ENCODE measurements around the gene TXNRD3. TPM values are rescaled to one million over a fixed set of nuclear protein-coding genes. Genes with fewer than 3 reads are reported as not detected.

The TXNRD3 gene
- polyA plus RNA-seq, 1 of the 3 experiments (the other 2 are of a cell fraction): 4.7 TPM

DNA sequence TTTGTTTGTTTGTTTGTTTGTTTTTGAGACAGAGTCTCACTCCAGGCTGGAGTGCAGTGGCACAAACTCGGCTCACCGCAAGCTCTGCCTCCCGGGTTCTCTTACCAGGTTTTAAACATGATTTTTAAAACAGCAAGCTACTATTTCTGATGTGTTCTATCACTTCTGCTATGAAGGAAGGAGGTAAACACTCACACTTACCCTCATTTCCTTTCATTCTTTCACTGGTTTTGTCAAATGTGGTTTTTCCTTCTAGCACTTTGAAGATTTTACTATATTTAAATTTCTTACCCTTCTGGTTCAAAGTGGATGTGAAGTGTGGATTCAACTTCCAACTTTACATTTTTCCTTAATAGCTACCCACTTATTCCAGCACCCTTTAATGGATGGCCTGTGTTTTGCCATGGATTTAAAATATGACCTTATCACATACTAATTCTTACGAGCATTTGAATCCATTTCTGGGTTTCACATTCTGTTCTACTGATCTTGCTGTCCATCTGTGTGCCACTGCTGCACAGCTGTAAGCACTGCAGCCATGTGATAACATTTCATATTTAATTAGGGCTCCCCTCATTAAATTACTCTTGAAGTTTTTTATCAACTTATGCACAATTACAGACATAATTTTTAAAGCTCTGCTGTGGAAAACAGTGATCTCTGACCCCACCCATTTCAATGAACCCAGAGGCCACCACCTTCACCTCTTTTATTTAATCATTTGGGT lies 42.3 kb downstream of the TXNRD3 start:
- Histone ChIP-seq H3K4me1 (ENCODE audit: control insufficient read depth in 1 of 2, insufficient read depth in 2 of 2, low read depth in 1 of 2, low read length in 1 of 2) (peaks cover 1 to 12% of the 10 kb centered on the region in 2 experiments), H2AFZ (ENCODE audit: low read depth) (no peak overlapping the region), H3K4me2 (no peak overlapping the region), H3K4me3 (ENCODE audit: low read depth in 2 of 2, low read length in 1 of 2) (no peak overlapping the region), H3K9ac (no peak overlapping the region), H4K20me1 (ENCODE audit: insufficient read depth) (no peaks in the 10 kb centered on the region), H3K79me2 (ENCODE audit: insufficient read depth) (no peaks in the 10 kb centered on the region), H3K27me3 (ENCODE audit: insufficient read depth) (no peaks in the 10 kb centered on the region), H3K9me2 (no peaks in the 10 kb centered on the region), H3K9me3 (no peaks in the 10 kb centered on the region; the same call in 1 of the 2 replicates), H3K27ac (ENCODE audit: low read depth in 2 of 2, low read length in 1 of 2) (peak overlapping the region in 1 of 2 experiments; percentile 43; a peak in 1 of 4 replicates), H3F3A (replicated peaks; ENCODE audit: insufficient read depth) (no peaks in the 10 kb centered on the region), H3K36me3 (replicated peaks in 1 of 2; ENCODE audit: control insufficient read depth in 1 of 2, insufficient read depth in 2 of 2, low read length in 1 of 2) (peaks cover 12 to 42% of the 10 kb centered on the region in 2 experiments)
- ChIA-PET CTCF (interaction anchor here (0.9 to 3.0 kb wide), 10 partner anchors 10 to 568 kb away, joined by 3 to 13 read pairs (median 4); partner anchors contain the start of gene CHST13), POLR2A (no interaction called here)
- peak; percentile 33; the same call in 1 of the 2 replicates for TF ChIP-seq TCF12 (IDR thresholded peaks at IDR 0.05)
- no peak for TF ChIP-seq ELF1 (IDR thresholded peaks at IDR 0.05)
- 0 out of 2 replicates have a peak, but pooled peaks have one; percentile 18 for TF ChIP-seq TEAD4 (IDR thresholded peaks at IDR 0.05; ENCODE audit: borderline replicate concordance, insufficient read depth)
- peak; percentile 85 for TF ChIP-seq GATA2 (CRISPR knock-in tag; IDR thresholded peaks at IDR 0.05)
- no peak for TF ChIP-seq FOXJ3 (CRISPR knock-in tag; IDR thresholded peaks at IDR 0.05)
- peak; percentile 98 for TF ChIP-seq RCOR1 (IDR thresholded peaks at IDR 0.05; ENCODE audit: low read length)
- TF ChIP-seq, protein P1, sequence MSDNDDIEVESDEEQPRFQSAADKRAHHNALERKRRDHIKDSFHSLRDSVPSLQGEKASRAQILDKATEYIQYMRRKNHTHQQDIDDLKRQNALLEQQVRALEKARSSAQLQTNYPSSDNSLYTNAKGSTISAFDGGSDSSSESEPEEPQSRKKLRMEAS (IDR thresholded peaks at IDR 0.05; ENCODE audit: low read depth): no peak
- peak; percentile 45; the same call in 1 of the 2 replicates for TF ChIP-seq MXI1 (IDR thresholded peaks at IDR 0.05; ENCODE audit: low read depth, low read length)
- TF ChIP-seq EP300 (IDR thresholded peaks at IDR 0.05; ENCODE audit: borderline replicate concordance in 1 of 2, low read depth in 1 of 2, low read length in 1 of 2): peak in 1 of 2 experiments; percentile 92; a peak in 2 of 4 replicates
- TF ChIP-seq, protein P2, sequence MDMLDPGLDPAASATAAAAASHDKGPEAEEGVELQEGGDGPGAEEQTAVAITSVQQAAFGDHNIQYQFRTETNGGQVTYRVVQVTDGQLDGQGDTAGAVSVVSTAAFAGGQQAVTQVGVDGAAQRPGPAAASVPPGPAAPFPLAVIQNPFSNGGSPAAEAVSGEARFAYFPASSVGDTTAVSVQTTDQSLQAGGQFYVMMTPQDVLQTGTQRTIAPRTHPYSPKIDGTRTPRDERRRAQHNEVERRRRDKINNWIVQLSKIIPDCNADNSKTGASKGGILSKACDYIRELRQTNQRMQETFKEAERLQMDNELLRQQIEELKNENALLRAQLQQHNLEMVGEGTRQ (IDR thresholded peaks at IDR 0.05; ENCODE audit: borderline replicate concordance, low read depth, low read length): no peak
- TF ChIP-seq, protein P3, sequence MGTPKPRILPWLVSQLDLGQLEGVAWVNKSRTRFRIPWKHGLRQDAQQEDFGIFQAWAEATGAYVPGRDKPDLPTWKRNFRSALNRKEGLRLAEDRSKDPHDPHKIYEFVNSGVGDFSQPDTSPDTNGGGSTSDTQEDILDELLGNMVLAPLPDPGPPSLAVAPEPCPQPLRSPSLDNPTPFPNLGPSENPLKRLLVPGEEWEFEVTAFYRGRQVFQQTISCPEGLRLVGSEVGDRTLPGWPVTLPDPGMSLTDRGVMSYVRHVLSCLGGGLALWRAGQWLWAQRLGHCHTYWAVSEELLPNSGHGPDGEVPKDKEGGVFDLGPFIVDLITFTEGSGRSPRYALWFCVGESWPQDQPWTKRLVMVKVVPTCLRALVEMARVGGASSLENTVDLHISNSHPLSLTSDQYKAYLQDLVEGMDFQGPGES (IDR thresholded peaks at IDR 0.05; ENCODE audit: low read depth, low read length): no peak
- no peak for TF ChIP-seq GABPA (IDR thresholded peaks at IDR 0.05; ENCODE audit: low read depth)
- peak; percentile 79 for TF ChIP-seq CHD2 (IDR thresholded peaks at IDR 0.05; ENCODE audit: low read length, partially characterized antibody)
- DNase-seq: peak; percentile 62
- WGBS (ENCODE audit: low lambda C conversion rate): 92% methylated on average over 4 of the region's 4 CpGs

- WGBS (ENCODE audit: low lambda C conversion rate): 88% methylated on average over 2 of the region's 2 CpGs
- H4K20me1 ChIP-seq (ENCODE audit: insufficient read depth): no peaks in the 10 kb centered on the region
- no peak overlapping the region for H2AFZ ChIP-seq (ENCODE audit: low read depth)
- no peaks in the 10 kb centered on the region for H3K9me2 ChIP-seq
- no peaks in the 10 kb centered on the region for H3K27me3 ChIP-seq (ENCODE audit: insufficient read depth)
- no peak overlapping the region for H3K27ac ChIP-seq (ENCODE audit: low read depth in 2 of 2, low read length in 1 of 2)
- H3K9ac ChIP-seq: no peak overlapping the region
- no peaks in the 10 kb centered on the region for H3K9me3 ChIP-seq
- CTCF ChIA-PET: no interaction called here
- no peaks in the 10 kb centered on the region for H3K79me2 ChIP-seq (ENCODE audit: insufficient read depth)
- no peak overlapping the region for H3K4me3 ChIP-seq (ENCODE audit: low read depth in 2 of 2, low read length in 1 of 2)
- POLR2A ChIA-PET: no interaction called here
- H3K4me1 ChIP-seq (ENCODE audit: control insufficient read depth in 1 of 2, insufficient read depth in 2 of 2, low read depth in 1 of 2, low read length in 1 of 2): peaks cover 8 to 12% of the 10 kb centered on the region in 2 experiments
- no peak overlapping the region for H3K4me2 ChIP-seq
- no peaks in the 10 kb centered on the region for H3F3A ChIP-seq (replicated peaks; ENCODE audit: insufficient read depth)
- H3K36me3 ChIP-seq (replicated peaks in 1 of 2; ENCODE audit: control insufficient read depth in 1 of 2, insufficient read depth in 2 of 2, low read length in 1 of 2): peaks cover 4 to 57% of the 10 kb centered on the region in 2 experiments
- DNase-seq: no peak
- TF ChIP-seq CHD2 (IDR thresholded peaks at IDR 0.05; ENCODE audit: low read length, partially characterized antibody) (no peak), REST (IDR thresholded peaks at IDR 0.05; ENCODE audit: low read depth, low read length) (no peak), JUND (IDR thresholded peaks at IDR 0.05) (no peak), FOXM1 (IDR thresholded peaks at IDR 0.05; ENCODE audit: low read depth) (no peak), NRF1 (IDR thresholded peaks at IDR 0.05; ENCODE audit: low read depth, low read length) (no peak), FOSL2 (IDR thresholded peaks at IDR 0.05; ENCODE audit: borderline replicate concordance, low read depth) (no peak), ELF1 (IDR thresholded peaks at IDR 0.05) (no peak), RCOR1 (IDR thresholded peaks at IDR 0.05; ENCODE audit: low read length) (no peak), RFX5 (IDR thresholded peaks at IDR 0.05; ENCODE audit: low read length) (no peak), PBX3 (IDR thresholded peaks at IDR 0.05) (no peak), YY1 (IDR thresholded peaks at IDR 0.05; ENCODE audit: low read depth) (no peak), TCF12 (IDR thresholded peaks at IDR 0.05) (no peak)
Observed at GRCh38 chr3:126609909-126610308, 45.0 kb downstream of the TXNRD3 start.
